GM10248 (cell line): Measurements from ENCODE around the gene NDOR1.

ENCODE experiments used
- CTCF ChIA-PET: fragments of 300-600 bp; sonication (Branson Sonifier 250); formaldehyde crosslinking; extraction: SDS; loops from one replicate; lab custom pipeline; 2021; ENCODE audit warnings: antibody characterized with exemption; lab: Yijun Ruan, JAX
- POLR2A ChIA-PET: fragments of 350-650 bp; sonication (Branson Sonifier 250); formaldehyde crosslinking; extraction: SDS; loops from one replicate; lab custom pipeline; 2020; ENCODE audit warnings: antibody characterized with exemption; lab: Yijun Ruan, JAX
- DNase-seq: peaks from one replicate; pipeline ENCODE4 v3.0.0; 2012; ENCODE audit errors: extremely low spot score
- TF ChIP-seq, protein P1 (sequence below): IDR thresholded peaks from 2 replicates; pipeline ENCODE4 v1.5.1; 2012; ENCODE audit warnings: mild to moderate bottlenecking, low read depth; ENCODE audit errors: extremely low read depth, missing control alignments, control extremely low read depth

Gene NDOR1

DNA sequence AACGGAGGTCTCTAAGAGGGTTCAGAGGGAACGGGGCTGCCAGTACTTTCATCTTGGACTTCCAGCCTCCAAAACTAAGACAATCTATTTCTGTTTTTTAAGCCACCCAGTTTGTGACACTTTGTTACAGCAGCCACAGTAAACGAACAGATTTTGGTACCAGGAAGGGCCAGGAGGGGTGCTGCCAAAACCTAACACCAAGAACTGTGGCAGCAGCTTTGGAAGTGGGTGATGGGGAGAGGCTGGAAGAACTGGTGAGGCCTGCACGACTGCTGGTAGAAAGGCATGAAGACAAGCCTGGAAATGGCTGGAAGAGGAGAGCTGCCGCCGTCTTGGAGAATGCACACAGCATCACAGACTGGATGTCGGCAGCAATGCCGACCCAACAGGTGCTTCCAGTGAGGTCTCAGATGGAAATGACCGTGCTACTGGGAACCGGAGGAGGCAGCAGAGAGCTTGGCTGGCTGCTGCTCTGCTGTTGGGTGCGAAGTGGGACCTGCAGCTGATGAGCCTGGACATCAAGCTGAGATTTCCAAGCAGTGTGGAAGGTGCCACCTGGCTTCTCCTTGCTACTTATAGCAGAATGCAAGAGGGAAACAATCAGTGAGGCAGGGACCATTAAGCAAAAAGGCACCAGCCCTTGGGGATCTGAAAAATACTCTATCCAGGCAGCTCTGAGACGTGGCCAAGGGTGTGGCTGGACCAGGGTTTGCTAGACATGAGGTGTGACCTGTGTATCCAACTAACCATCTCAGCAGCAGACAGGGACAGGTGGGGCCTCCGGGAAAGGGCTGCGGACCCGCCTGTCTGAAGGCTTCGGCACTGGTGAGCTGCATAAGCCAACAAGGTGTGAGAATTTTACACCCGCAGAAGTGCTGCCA, 29.0 kb upstream of the NDOR1 start:
- DNase-seq = peak; percentile 63
- POLR2A ChIA-PET = no interaction called here
- CTCF ChIA-PET = interaction anchor here (0.9 to 1.7 kb wide), 10 partner anchors 9 to 56 kb away, joined by 3 to 7 read pairs (median 5); partner anchors contain the start of genes ANAPC2, RNF224 and SSNA1

DNA sequence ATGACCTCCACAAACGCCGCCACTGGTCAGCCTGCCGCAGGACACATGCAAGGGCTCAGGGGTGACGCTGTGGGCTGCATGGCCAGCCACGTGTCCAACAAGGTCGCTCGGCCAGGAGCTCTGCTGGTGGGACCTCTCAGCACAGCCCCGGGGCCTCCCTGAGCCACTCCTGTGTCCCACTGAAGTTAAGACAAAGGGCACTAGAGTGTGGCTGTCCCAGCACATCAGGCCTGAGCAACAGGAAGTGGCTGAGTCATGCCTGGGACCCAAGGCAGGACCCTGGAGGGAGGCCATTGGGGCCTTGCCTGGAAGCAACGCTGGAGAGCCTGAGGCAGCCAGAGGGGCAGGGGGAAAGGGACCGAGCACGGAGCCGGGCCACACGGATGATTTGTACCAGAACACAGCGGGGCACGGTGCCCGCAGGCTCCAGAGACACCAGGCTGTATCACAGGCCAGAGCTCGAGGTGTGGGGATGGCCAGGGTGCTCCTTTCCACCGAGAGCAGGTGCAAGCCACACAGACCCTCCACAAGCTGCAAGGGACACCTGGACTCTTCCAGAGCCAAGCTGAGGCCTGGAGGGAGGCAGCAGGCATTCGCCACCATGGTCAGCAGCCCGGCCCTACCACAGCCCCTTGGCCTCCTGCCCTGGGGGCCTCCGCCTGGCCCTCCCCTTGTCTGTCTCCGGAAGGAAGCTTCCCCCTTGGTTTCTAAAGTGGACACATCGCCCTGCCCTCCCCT, 27.1 kb upstream of the NDOR1 start:
- TF ChIP-seq, protein P1, sequence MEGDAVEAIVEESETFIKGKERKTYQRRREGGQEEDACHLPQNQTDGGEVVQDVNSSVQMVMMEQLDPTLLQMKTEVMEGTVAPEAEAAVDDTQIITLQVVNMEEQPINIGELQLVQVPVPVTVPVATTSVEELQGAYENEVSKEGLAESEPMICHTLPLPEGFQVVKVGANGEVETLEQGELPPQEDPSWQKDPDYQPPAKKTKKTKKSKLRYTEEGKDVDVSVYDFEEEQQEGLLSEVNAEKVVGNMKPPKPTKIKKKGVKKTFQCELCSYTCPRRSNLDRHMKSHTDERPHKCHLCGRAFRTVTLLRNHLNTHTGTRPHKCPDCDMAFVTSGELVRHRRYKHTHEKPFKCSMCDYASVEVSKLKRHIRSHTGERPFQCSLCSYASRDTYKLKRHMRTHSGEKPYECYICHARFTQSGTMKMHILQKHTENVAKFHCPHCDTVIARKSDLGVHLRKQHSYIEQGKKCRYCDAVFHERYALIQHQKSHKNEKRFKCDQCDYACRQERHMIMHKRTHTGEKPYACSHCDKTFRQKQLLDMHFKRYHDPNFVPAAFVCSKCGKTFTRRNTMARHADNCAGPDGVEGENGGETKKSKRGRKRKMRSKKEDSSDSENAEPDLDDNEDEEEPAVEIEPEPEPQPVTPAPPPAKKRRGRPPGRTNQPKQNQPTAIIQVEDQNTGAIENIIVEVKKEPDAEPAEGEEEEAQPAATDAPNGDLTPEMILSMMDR = no peak
- no peak for DNase-seq
- ChIA-PET POLR2A (no interaction called here), CTCF (interaction anchor here (1.7 kb wide), 1 partner anchor 10 kb away, joined by 5 read pairs; the partner anchor contains the start of genes ANAPC2 and SSNA1)

More for the DNA sequence above, 29.0 kb upstream of the NDOR1 start:
- TF ChIP-seq, protein P1 = peak; percentile 43

DNA sequence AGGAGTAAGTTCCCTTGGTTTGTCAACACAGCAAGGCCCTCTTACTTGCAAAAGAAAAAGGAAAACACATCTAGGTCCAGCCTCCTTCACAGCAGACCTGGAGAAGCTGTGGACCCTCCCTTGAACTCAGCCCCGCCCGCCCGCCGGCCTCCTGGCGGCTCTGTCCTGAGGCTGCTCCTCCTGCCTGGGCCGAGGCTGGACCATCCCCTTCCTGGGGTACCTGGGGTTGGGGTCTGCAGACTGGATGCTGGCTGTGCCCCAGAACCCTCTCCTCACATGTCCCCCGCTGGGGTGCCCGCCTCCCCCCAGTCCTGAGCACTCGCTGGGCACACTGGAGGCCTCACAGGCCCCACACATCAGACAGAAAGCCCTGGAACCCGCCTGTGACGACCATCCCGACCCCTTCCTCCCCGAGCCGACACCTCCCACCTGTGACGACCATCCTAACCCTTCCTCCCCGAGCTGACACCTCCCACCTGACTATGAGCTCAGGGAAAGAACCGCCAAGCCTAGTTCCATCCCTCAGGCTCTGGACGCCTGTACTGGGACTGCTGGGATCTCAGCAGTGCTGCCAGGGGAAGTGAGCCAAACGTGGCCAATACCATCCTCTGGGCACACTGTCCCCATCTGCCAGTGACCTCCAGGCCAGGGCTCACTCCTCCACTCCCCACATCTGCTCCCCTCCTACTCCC, 26.4 kb upstream of the NDOR1 start:
- CTCF ChIA-PET = interaction anchor here (1.3 kb wide), 1 partner anchor 57 kb away, joined by 3 read pairs; no protein-coding TSS in a partner anchor
- POLR2A ChIA-PET = no interaction called here

DNA sequence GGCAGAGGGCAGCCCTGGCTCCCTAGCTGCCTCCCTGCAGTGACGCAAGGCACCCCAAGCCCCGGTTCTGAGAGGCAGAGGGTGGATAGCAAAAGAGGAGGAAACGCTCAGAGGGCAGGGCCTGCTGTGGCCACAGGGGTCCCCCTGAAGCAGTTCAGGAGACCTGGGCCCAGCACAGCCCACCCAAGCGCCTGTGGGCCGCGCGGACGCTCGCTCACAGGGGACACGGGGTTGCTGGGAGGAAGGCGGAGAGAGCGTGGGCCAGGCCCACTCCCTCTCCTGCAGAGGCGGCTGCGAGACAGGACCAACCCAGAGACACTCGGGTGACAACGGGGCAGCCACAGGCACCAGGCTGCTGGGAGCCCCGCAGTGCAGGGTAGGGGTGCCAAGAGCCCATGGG, 25.7 kb upstream of the NDOR1 start:
- ChIA-PET POLR2A (interaction anchor here (0.7 kb wide), 1 partner anchor 29 kb away, joined by 3 read pairs; no protein-coding TSS in a partner anchor), CTCF (interaction anchor here (1.3 to 1.9 kb wide), 2 partner anchors 19 to 57 kb away, joined by 3 to 6 read pairs; no protein-coding TSS in a partner anchor)
- TF ChIP-seq, protein P1 = no peak
- DNase-seq = no peak

More for the DNA sequence above, 26.4 kb upstream of the NDOR1 start:
- TF ChIP-seq, protein P1 = no peak
- no peak for DNase-seq

DNA sequence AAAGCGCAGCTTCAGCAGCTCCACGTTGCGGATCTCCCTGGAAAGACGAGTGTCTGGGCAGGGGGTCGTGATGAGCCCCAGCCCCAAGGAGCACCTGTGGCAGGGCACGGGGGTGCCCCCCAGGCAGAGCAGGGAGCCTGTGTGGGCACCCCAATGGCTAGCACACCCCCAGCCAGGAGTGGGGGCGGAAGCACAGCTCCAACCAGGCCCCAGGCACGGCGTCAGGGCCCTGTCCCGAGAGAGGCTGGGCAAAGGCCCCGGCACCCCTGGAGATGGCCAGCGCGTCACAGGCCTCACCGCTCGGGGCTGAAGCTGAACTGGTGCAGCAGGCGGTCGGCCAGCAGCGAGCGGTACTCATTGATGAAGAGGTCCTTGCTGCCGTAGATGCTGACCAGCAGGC, 25.0 kb upstream of the NDOR1 start:
- TF ChIP-seq, protein P1 = no peak
- CTCF ChIA-PET = interaction anchor here (1.3 to 2.6 kb wide), 3 partner anchors 18 to 56 kb away, joined by 3 to 7 read pairs (median 6); no protein-coding TSS in a partner anchor
- POLR2A ChIA-PET = interaction anchor here (0.7 kb wide), 1 partner anchor 29 kb away, joined by 3 read pairs; no protein-coding TSS in a partner anchor
- DNase-seq = no peak
